Transverse colon (tissue), 4 donors: ENCODE data around the gene PNPLA1. TPM values are rescaled to one million over a fixed set of nuclear protein-coding genes. Genes with fewer than 3 reads are reported as not detected.

Experiments
- DNase-seq: peaks from one replicate; pipeline ENCODE4 v3.0.0-alpha.2; 2019
- H3K27ac ChIP-seq, 4 donors: fragments of 200-600 bp; sonication (generic); 2 replicates each; pipeline ENCODE4 v1.5.1; 2016 to 2018; ENCODE audit warnings: inconsistent platforms in 4 of 4
- H3K27me3 ChIP-seq: fragments of 200-600 bp; sonication (generic); 2 replicates; pipeline ENCODE4 v1.5.1; 2017; ENCODE audit warnings: inconsistent platforms
- H3K36me3 ChIP-seq, 4 donors: fragments of 200-600 bp; sonication (generic); 2 replicates each; pipeline ENCODE4 v1.5.1; 2017 to 2019; ENCODE audit warnings: inconsistent platforms in 4 of 4
- H3K4me1 ChIP-seq, 4 donors: fragments of 200-600 bp; sonication (generic); 2 replicates each; pipeline ENCODE4 v1.5.1; 2017 to 2020; ENCODE audit warnings: inconsistent platforms in 4 of 4
- H3K4me3 ChIP-seq, 4 donors: fragments of 200-600 bp; sonication (generic); 1 replicate in 1 of 4; 2 replicates in 3 of 4; pipeline versions ENCODE4 v1.5.1 to v1.6.1; 2017 to 2019; ENCODE audit warnings: inconsistent platforms in 4 of 4
- H3K9me3 ChIP-seq, 2 donors: fragments of 200-600 bp; sonication (generic); 2 replicates each; pipeline ENCODE4 v1.5.1; 2017 to 2019; ENCODE audit warnings: inconsistent platforms in 2 of 2
- EP300 ChIP-seq: sonication (generic); formaldehyde crosslinking; IDR thresholded peaks from one replicate; pipeline ENCODE4 v1.6.1; 2017; ENCODE audit warnings: antibody characterized with exemption, low read depth
- POLR2A ChIP-seq: fragments of 450-650 bp; IDR thresholded peaks from one replicate; pipeline ENCODE4 v1.6.1; 2016; ENCODE audit warnings: antibody characterized with exemption, mild to moderate bottlenecking, moderate library complexity
- POLR2AphosphoS5 ChIP-seq, 3 donors: sonication (generic); formaldehyde crosslinking; IDR thresholded peaks; one replicate each; pipeline ENCODE4 v1.6.1; 2016; ENCODE audit warnings: antibody characterized with exemption in 3 of 3
- WGBS, 2 donors: methylation state at CpG; one replicate each; pipeline ENCODE4 v1.1.5; 2018; ENCODE audit warnings: low coverage in 1 of 2; 5-methylcytosine and 5-hydroxymethylcytosine counted together
- in situ Hi-C, 4 donors: fragments of 200-750 bp; cut with MboI; loops; one replicate each; pipeline versions ENCODE4 v1.15.0 to v1.15.1; 2017; ENCODE audit warnings: low sequenced_read_pairs in 3 of 4, low pct_ligation_motif_present in 1 of 4, low pct_unique_long_range_greater_than_20kb in 1 of 4
- intact Hi-C: fragments of 100-400 bp; cut with DNase I; formaldehyde crosslinking; loops from one replicate; pipeline ENCODE4 v1.15.1; 2023; ENCODE audit warnings: low total_unique reads
- total RNA-seq, 4 donors: library from RNA; depleted of rRNA; stranded (reverse); fragments of >200 nt; gene quantifications; one replicate each; pipeline ENCODE4 v1.1.0, GENCODE V29; 2016
- TF ChIP-seq, protein P1 (sequence below), 5 experiments: fragments of 200-600 bp in 3 of 5; fragments of 450-650 bp in 2 of 5; sonication (generic) in 3 of 5; IDR thresholded peaks; 1 replicate in 2 of 5; 2 replicates in 3 of 5; pipeline ENCODE4 v1.5.1; 2016 to 2017; ENCODE audit warnings: antibody characterized with exemption in 5 of 5, inconsistent platforms in 3 of 5, mild to moderate bottlenecking in 2 of 5, moderate library complexity in 1 of 5

The PNPLA1 gene
- total RNA-seq, 4 donors from 2014 or later, result 0.79 to 1.1 TPM; not detected in 2

DNA sequence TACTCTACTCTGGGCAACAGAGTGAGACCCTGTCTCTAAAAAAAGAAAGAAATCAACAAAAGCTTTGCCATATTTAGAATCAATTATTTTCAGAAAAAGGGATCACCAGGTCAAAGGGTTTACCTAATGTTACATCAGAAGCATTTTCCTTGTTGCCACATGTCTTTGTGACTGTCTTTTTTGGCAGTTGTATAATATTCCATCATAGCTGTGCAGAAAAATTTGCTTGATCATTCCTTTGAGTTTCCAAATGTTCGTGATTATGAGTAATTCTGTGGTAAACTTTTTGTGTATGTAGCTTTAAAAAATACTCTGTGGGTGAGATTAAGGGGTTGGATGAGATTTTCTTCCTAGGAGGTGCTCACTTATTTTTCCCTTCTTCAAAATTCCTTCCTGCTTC lies 26.4 kb downstream of the PNPLA1 start:
- intact Hi-C loops (no loop called here), in situ Hi-C loops (no loop called here)
- Histone ChIP-seq H3K4me1 (peaks cover 0 to 4% (median under 1%) of the 10 kb centered on the region in 4 donors), H3K4me3 (no peak overlapping the region), H3K27me3 (no peaks in the 10 kb centered on the region), H3K9me3 (no peaks in the 10 kb centered on the region), H3K36me3 (no peaks in the 10 kb centered on the region), H3K27ac (no peak overlapping the region)
- WGBS, 2 donors, result 17 to 64% methylated on average over 1 of the region's 1 CpG
- no peak for DNase-seq
- no peak for TF ChIP-seq POLR2A
- TF ChIP-seq, protein P1, sequence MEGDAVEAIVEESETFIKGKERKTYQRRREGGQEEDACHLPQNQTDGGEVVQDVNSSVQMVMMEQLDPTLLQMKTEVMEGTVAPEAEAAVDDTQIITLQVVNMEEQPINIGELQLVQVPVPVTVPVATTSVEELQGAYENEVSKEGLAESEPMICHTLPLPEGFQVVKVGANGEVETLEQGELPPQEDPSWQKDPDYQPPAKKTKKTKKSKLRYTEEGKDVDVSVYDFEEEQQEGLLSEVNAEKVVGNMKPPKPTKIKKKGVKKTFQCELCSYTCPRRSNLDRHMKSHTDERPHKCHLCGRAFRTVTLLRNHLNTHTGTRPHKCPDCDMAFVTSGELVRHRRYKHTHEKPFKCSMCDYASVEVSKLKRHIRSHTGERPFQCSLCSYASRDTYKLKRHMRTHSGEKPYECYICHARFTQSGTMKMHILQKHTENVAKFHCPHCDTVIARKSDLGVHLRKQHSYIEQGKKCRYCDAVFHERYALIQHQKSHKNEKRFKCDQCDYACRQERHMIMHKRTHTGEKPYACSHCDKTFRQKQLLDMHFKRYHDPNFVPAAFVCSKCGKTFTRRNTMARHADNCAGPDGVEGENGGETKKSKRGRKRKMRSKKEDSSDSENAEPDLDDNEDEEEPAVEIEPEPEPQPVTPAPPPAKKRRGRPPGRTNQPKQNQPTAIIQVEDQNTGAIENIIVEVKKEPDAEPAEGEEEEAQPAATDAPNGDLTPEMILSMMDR (IDR thresholded peaks at IDR 0.05), result no peak
- no peak for TF ChIP-seq EP300
- no peak for TF ChIP-seq POLR2AphosphoS5 (IDR thresholded peaks at IDR 0.05)

DNA sequence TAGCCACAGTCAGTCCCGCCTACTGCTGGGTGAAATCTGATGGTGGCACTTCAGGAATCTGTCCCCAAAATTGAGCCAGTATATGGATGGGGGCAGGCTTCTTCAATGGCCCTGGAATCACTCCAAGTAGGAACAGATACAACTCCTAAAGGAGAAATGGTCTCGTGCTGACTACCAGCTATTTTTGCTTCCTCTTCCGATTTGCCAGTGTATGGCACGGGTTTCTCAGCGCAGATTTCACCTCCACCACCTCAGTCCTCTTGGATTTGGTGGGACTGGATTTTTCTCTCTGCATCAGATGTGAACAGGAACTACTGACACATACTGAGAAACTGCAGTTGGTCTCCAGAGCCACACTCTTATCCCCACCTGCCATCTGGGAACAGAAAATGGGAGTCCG lies 27.2 kb downstream of the PNPLA1 start:
- no peaks in the 10 kb centered on the region for H3K27me3 ChIP-seq
- no peaks in the 10 kb centered on the region for H3K9me3 ChIP-seq
- H3K4me3 ChIP-seq, result no peak overlapping the region
- H3K27ac ChIP-seq, result no peak overlapping the region
- no peak for DNase-seq
- H3K4me1 ChIP-seq, result peaks cover 0 to under 1% (median 0%) of the 10 kb centered on the region in 4 donors
- in situ Hi-C loops, result no loop called here
- WGBS, 2 donors, result 84% methylated on average over 6 of the region's 6 CpGs; no CpG with 5 or more reads in 1 of the 2 donors
- intact Hi-C loops, result no loop called here
- no peaks in the 10 kb centered on the region for H3K36me3 ChIP-seq
- TF ChIP-seq POLR2AphosphoS5 (IDR thresholded peaks at IDR 0.05) (no peak), EP300 (no peak), POLR2A (no peak)
- TF ChIP-seq, protein P1 (IDR thresholded peaks at IDR 0.05), result no peak

DNA sequence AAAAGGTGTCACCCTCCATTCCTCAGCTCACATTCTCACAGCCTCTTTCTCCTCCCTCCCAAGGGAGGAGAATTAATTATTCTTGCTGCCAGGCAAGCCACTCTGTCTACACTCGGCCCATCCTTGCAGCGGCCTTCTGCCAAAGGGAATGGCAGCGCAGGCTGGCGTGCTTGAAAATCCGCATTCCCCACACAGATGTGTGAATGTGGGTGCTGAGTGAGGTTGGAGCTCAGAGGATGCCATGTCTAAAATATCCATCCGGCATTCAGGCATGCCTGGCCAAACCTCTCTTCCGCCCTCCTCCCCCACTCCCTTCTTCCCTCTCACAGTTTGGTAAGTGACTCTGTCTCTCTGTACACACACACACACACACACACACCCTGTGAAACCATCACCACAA lies 27.7 kb downstream of the PNPLA1 start:
- Histone ChIP-seq H3K27me3 (no peaks in the 10 kb centered on the region), H3K27ac (no peak overlapping the region), H3K4me1 (peaks cover 0 to 5% (median 0%) of the 10 kb centered on the region in 4 donors), H3K36me3 (no peaks in the 10 kb centered on the region), H3K9me3 (no peaks in the 10 kb centered on the region), H3K4me3 (no peak overlapping the region)
- in situ Hi-C loops (no loop called here), intact Hi-C loops (no loop called here)
- WGBS, 2 donors, result 81% methylated on average over 7 of the region's 7 CpGs; no CpG with 5 or more reads in 1 of the 2 donors
- TF ChIP-seq POLR2A, result no peak
- TF ChIP-seq, protein P1 (IDR thresholded peaks at IDR 0.05), result no peak
- no peak for TF ChIP-seq POLR2AphosphoS5 (IDR thresholded peaks at IDR 0.05)
- TF ChIP-seq EP300, result no peak
- DNase-seq, result no peak

DNA sequence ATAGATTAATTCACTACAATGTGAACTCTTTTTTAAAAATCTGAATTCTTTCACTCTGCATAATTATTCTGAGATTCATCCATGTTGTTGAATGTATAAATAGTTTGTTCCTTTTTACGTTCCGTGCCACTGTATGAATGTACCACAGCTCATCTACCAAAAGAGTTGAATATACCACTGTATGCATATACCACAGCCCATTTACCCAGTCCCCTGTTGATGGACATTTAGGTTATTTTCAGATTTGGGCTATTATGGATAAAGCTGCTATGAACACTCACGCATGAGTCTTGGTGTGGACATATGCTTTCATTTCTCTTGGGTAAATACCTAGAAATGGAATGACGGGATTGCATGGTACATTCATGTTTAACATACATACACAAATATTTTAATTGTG lies 28.2 kb downstream of the PNPLA1 start:
- H3K4me3 ChIP-seq, result no peak overlapping the region
- no peak for TF ChIP-seq POLR2AphosphoS5 (IDR thresholded peaks at IDR 0.05)
- TF ChIP-seq, protein P1 (IDR thresholded peaks at IDR 0.05), result no peak
- TF ChIP-seq EP300, result no peak
- TF ChIP-seq POLR2A, result no peak
- no peak overlapping the region for H3K27ac ChIP-seq
- in situ Hi-C loops, result no loop called here
- intact Hi-C loops, result no loop called here
- 82 to 87% methylated on average over 4 of the region's 4 CpGs for WGBS, 2 donors
- no peaks in the 10 kb centered on the region for H3K27me3 ChIP-seq
- no peak for DNase-seq
- H3K9me3 ChIP-seq, result no peaks in the 10 kb centered on the region
- H3K4me1 ChIP-seq, result peaks cover 0 to 8% (median 0%) of the 10 kb centered on the region in 4 donors
- H3K36me3 ChIP-seq, result no peaks in the 10 kb centered on the region
